CD4-positive, alpha-beta T cell (primary cell): ENCODE data around the gene PDXK. TPM values are rescaled to one million over a fixed set of nuclear protein-coding genes. Genes with fewer than 3 reads are reported as not detected.

Experiments used
- ATAC-seq: fragments of 200-7000 bp; cut with Tn5 transposase; one replicate; pipeline ENCODE4 v1.10.0; 2022; ENCODE audit warnings: mild to moderate bottlenecking; ENCODE audit not compliant: poor library complexity
- CTCF ChIA-PET: fragments of 350-600 bp; sonication (Branson Sonifier 250); formaldehyde crosslinking; loops from one replicate; lab custom pipeline; 2021; ENCODE audit warnings: antibody characterized with exemption, inconsistent platforms; lab: Charles Lee
- POLR2A ChIA-PET: fragments of 350-600 bp; sonication (Branson Sonifier 250); formaldehyde crosslinking; loops from one replicate; lab custom pipeline; 2021; ENCODE audit warnings: antibody characterized with exemption, inconsistent platforms; lab: Charles Lee
- DNase-seq, 14 experiments: peaks; one replicate each; pipeline ENCODE4 v3.0.0-alpha.2; 2013 to 2020; ENCODE audit warnings: mixed read lengths in 2 of 14
- H3K27ac ChIP-seq, 2 donors: one replicate each; pipeline versions ENCODE4 v1.5.1 to v1.7.0; 2013; ENCODE audit warnings: low read length in 2 of 2, low read depth in 1 of 2, mild to moderate bottlenecking in 1 of 2
- H3K27me3 ChIP-seq, 2 experiments: 1 replicate in 1 of 2; 2 replicates in 1 of 2; pipeline versions ENCODE4 v1.6.1 to v1.7.0; 2013; ENCODE audit warnings: low read length in 2 of 2, control low read depth in 1 of 2, mild to moderate bottlenecking in 1 of 2, moderate library complexity in 1 of 2; ENCODE audit not compliant: insufficient read depth in 2 of 2, control insufficient read depth in 1 of 2
- H3K36me3 ChIP-seq: one replicate; pipeline ENCODE4 v1.6.1; 2013; ENCODE audit warnings: low read length, control low read depth; ENCODE audit not compliant: insufficient read depth
- H3K4me1 ChIP-seq: one replicate; pipeline ENCODE4 v1.6.1; 2013; ENCODE audit warnings: low read length, control low read depth; ENCODE audit not compliant: insufficient read depth
- H3K4me3 ChIP-seq: one replicate; pipeline ENCODE4 v1.5.1; 2013; ENCODE audit warnings: mild to moderate bottlenecking, low read length, moderate library complexity
- H3K9me3 ChIP-seq, 2 experiments: 1 replicate in 1 of 2; 2 replicates in 1 of 2; pipeline versions ENCODE4 v1.6.1 to v1.7.0; 2013; ENCODE audit warnings: low read length in 2 of 2, mild to moderate bottlenecking in 2 of 2, control low read depth in 1 of 2, moderate library complexity in 1 of 2; ENCODE audit not compliant: control insufficient read depth in 1 of 2, insufficient read depth in 1 of 2
- H3K27ac Mint-ChIP-seq: one replicate; pipeline ENCODE4 v1.8.0; 2020; ENCODE audit warnings: mixed read lengths
- H3K27me3 Mint-ChIP-seq: one replicate; pipeline ENCODE4 v1.8.0; 2021; ENCODE audit warnings: mixed read lengths
- H3K36me3 Mint-ChIP-seq: one replicate; pipeline ENCODE4 v1.8.0; 2021; ENCODE audit warnings: low read depth, mixed read lengths
- H3K4me1 Mint-ChIP-seq: one replicate; pipeline ENCODE4 v1.8.0; 2021; ENCODE audit warnings: low read depth, mixed read lengths
- H3K4me3 Mint-ChIP-seq: one replicate; pipeline ENCODE4 v1.8.0; 2020; ENCODE audit warnings: mild to moderate bottlenecking, mixed read lengths
- H3K9me3 Mint-ChIP-seq: one replicate; pipeline ENCODE4 v1.8.0; 2020; ENCODE audit warnings: mixed read lengths
- CTCF ChIP-seq: fragments of 200-600 bp; IDR thresholded peaks from one replicate; pipeline ENCODE4 v1.8.0; 2022; ENCODE audit warnings: antibody characterized with exemption, mild to moderate bottlenecking
- intact Hi-C, 2 experiments: fragments of 100-400 bp; cut with DNase I in 1 of 2; cut with micrococcal nuclease in 1 of 2; formaldehyde crosslinking; loops; one replicate each; pipeline versions ENCODE4 v1.15.1 to v1.9.0; 2023 to 2025; cut with DNase I, micrococcal nuclease
- total RNA-seq, 174 experiments: library from RNA in 2 of 174; stranded (reverse) in 2 of 174; gene quantifications; one replicate each; pipeline ENCODE4 v1.2.3 and lab custom pipeline; 2021 to 2026

The PDXK gene
- total RNA-seq, 2 experiments from 2014 or later = 74.8 to 77.0 TPM

- CTCF ChIA-PET = interaction anchor here (1.4 kb wide), 1 partner anchor 87 kb away, joined by 4 read pairs; the partner anchor contains the start of gene RRP1
- POLR2A ChIA-PET = interaction anchor here (2.0 kb wide), 1 partner anchor 26 kb away, joined by 4 read pairs; no protein-coding TSS in a partner anchor
- H3K4me3 ChIP-seq = no peak overlapping the region
- H3K27ac Mint-ChIP-seq = no peak overlapping the region
- H3K27me3 ChIP-seq = no peaks in the 10 kb centered on the region
- H3K4me3 Mint-ChIP-seq = no peak overlapping the region
- peaks cover 2% of the 10 kb centered on the region for H3K9me3 Mint-ChIP-seq
- no peak overlapping the region for H3K27ac ChIP-seq
- peaks cover 0 to 3% of the 10 kb centered on the region in 2 experiments for H3K9me3 ChIP-seq
- ATAC-seq (no peak), DNase-seq (no peak)
- peaks cover 12% of the 10 kb centered on the region for H3K4me1 Mint-ChIP-seq
- TF ChIP-seq CTCF = no peak
- no peaks in the 10 kb centered on the region for H3K27me3 Mint-ChIP-seq
- intact Hi-C loops = no loop called here
- H3K4me1 ChIP-seq = peaks cover 29% of the 10 kb centered on the region
- peaks cover 6% of the 10 kb centered on the region for H3K36me3 Mint-ChIP-seq
- H3K36me3 ChIP-seq = no peaks in the 10 kb centered on the region
Observed at GRCh38 chr21:43701936-43702784, 16.8 kb upstream of the PDXK start.

- H3K36me3 Mint-ChIP-seq = peaks cover 3% of the 10 kb centered on the region
- peaks cover 2% of the 10 kb centered on the region for H3K9me3 Mint-ChIP-seq
- TF ChIP-seq CTCF = no peak
- H3K4me1 Mint-ChIP-seq = peaks cover 9% of the 10 kb centered on the region
- ChIA-PET POLR2A (interaction anchor here (2.0 kb wide), 1 partner anchor 26 kb away, joined by 4 read pairs; no protein-coding TSS in a partner anchor), CTCF (interaction anchor here (1.4 kb wide), 1 partner anchor 86 kb away, joined by 4 read pairs; the partner anchor contains the start of gene RRP1)
- intact Hi-C loops = no loop called here
- Histone ChIP-seq H3K4me1 (peaks cover 29% of the 10 kb centered on the region), H3K9me3 (peaks cover 0 to 3% of the 10 kb centered on the region in 2 experiments), H3K27ac (no peak overlapping the region), H3K27me3 (no peaks in the 10 kb centered on the region), H3K36me3 (no peaks in the 10 kb centered on the region), H3K4me3 (no peak overlapping the region)
- H3K27ac Mint-ChIP-seq = no peak overlapping the region
- no peak for ATAC-seq
- no peak for DNase-seq
- H3K4me3 Mint-ChIP-seq = peak overlapping the region; percentile 72
- no peaks in the 10 kb centered on the region for H3K27me3 Mint-ChIP-seq
Observed at GRCh38 chr21:43702785-43703034, 16.2 kb upstream of the PDXK start.

- intact Hi-C loops = no loop called here
- Mint-ChIP-seq H3K27ac (no peak overlapping the region), H3K9me3 (no peaks in the 10 kb centered on the region), H3K4me1 (peaks cover 5% of the 10 kb centered on the region), H3K27me3 (no peaks in the 10 kb centered on the region), H3K4me3 (peak overlapping the region; percentile 72), H3K36me3 (no peaks in the 10 kb centered on the region)
- ChIA-PET CTCF (interaction anchor here (1.4 kb wide), 1 partner anchor 86 kb away, joined by 4 read pairs; the partner anchor contains the start of gene RRP1), POLR2A (interaction anchor here (2.0 kb wide), 1 partner anchor 25 kb away, joined by 4 read pairs; no protein-coding TSS in a partner anchor)
- H3K4me1 ChIP-seq = peaks cover 29% of the 10 kb centered on the region
- TF ChIP-seq CTCF = no peak
- H3K27ac ChIP-seq = no peak overlapping the region
- ATAC-seq (peak; percentile 73), DNase-seq (peak in 7 of 14 experiments; percentile 12 to 53 (median 36))
- no peaks in the 10 kb centered on the region for H3K36me3 ChIP-seq
- no peak overlapping the region for H3K4me3 ChIP-seq
- no peaks in the 10 kb centered on the region for H3K27me3 ChIP-seq
- H3K9me3 ChIP-seq = peaks cover 0 to under 1% of the 10 kb centered on the region in 2 experiments
Observed at GRCh38 chr21:43703035-43703880, 15.7 kb upstream of the PDXK start.
